ENCODE measurements around the gene ATP7B.
A peak's percentile ranks its signal among the peaks of the same experiment; 100 is the strongest.
"Not testable (repeated sequence)": the region's sequence is repeated elsewhere in the genome, so short reads cannot be mapped to it uniquely, and the experiment has no call there.

Gene ATP7B

DNA sequence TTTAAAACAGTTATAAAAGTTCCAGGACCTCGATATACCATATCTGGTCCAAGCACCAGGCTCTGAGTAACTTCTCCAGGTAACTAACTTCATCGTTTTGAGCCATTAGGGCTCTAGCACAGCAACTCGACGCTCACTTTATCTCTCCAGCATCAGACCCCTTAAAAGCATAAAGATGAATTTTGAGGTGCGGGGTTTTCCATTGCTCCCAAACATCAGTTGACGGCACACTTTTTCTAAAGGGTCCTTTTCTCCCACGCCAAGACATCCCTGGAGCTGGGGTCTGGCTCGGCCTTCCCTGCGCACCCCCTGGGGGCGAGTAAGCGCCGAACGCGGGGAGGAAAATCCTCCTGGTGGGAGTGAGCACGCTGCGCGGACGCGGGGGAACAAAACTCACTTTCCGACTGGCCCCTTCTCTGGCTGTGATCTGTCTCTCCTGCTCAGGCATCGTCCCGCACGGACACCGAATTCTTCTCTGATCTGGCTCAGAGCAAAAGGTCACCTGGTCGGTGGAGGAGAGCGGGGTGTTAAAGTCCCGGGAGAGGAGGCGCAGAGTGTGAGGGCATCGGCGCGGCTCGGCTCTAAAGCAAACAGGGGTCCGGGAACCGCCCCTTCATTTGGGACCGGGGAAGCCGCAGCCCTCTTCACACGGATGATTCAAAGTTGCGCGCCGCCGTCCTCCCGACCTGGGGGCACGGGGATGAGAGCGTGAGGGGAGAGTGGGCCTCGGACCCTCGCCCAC is at the start of gene ATP7B:
TSS of gene ATP7B (minus strand) at position 561 of the 742 bp plus-strand sequence. CDS start at position 448, 113 bp downstream.
- no peak for DNase-seq (ENCODE audit: low spot score)

DNA sequence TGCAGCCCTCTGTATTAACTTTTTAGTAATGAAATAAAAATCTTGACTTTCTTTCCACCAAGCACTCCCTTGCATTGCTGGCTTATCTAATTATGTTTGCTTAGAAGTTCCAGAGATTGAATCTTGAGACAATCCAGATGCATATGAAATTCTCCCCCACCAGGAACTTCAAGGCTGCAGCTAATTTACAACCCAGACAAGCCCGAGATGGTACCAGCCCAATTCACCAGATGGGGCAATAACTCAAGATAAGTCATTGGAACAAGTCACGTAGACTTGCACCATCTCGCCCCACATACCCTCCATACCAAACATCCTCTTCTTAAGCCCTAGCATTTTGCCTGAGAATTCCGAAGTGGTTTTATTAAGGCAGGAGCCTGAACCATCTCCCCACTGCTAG is 42.2 kb upstream of the ATP7B start:
- no peak for DNase-seq (ENCODE audit: low spot score)

DNA sequence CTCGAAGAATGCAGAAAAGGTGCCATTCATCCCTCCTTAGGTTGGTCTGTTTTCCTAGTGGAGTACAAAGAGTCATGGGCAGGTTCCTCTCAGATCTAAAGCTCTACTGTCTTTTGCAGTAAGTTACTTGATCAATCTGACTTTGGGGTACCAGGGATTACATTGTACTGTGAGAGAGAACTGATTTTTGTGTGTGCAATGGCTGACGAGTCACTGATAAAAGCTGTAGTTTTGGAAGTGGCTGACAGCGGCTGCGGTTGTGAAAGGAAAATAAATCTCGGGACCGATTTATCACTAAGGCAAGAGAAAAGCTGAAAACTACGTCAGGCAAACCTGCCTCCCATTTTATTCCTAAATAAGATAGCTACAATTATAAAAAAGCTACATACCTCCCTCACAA is 40.1 kb upstream of the ATP7B start:
- no peak for DNase-seq (ENCODE audit: low spot score)

DNA sequence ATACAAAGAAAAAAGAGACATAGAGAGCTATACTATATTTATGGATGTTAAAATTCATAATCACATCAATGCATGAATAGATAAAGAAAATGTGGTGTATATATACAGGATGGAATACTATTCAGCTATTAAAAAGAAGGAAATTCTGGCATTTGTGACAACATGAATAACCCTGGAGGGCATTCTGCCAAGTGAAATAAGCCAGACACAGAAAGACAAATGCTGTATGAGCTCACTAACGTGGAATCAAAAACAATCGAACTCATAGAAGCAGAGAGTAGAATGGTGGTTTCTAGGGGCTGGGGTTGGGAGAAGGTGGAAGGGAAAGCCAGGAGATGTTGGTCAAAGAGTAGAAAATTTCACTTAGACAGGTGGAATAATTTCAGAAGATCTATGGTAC is 37.3 kb upstream of the ATP7B start:
- no peak for DNase-seq (ENCODE audit: low spot score)

DNA sequence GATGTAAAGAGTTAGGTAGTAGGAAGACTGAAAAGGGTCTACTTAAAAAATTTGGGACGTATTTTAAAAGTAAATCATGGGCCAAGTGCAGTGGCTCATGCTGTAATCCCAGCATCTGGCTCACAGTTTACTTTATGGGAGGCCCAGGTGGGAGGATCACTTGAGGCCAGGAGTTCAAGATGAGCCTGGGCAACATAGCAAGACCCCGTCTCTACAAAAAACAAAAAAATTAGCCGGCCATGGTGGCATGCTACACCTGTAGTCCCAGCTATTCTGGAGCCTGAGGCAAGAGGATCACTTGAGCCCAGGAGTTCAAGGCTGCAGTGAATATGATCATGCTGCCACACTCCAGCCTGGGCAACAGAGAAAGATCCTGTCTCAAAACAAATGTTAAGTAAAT is 36.2 kb upstream of the ATP7B start:
- no peak for DNase-seq (ENCODE audit: low spot score)

DNA sequence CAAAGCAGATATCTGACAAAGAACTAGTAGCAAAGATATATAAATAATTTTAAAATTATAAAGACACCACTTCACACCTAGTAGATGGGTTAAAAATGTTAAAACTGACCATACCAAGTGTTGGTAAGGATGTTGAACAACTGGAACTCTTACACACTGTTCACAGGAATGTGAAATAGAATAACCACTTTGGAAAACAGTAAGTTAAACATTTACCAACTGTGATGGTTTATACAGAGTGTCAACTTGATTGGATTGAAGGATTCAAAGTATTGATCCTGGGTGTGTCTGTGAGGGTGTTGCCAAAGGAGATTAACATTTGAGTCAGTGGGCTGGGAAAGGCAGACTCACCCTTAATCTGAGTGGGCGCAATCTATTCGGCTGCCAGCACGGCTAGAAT is 32.4 kb upstream of the ATP7B start:
- DNase-seq (ENCODE audit: low spot score), result no peak

DNA sequence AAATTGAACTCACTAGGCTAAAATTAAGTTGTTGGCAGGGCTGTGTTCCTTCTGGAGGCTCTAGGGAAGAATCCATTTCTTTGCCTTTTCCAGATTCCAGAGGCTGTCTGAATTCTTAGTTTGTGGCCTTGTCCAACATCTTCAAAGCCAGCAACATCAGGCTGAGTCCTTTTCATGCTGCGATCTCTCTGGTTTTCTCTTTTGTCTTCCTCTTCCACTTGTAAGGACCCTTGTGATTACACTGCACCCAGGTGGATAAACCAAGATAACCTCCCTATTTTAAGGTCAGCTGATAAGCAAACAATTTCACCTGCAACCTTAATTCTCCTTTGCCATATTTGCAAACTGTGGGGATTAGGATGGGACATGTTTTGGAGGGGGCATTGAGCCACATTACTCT is 24.8 kb upstream of the ATP7B start:
- DNase-seq (ENCODE audit: low spot score), result no peak

DNA sequence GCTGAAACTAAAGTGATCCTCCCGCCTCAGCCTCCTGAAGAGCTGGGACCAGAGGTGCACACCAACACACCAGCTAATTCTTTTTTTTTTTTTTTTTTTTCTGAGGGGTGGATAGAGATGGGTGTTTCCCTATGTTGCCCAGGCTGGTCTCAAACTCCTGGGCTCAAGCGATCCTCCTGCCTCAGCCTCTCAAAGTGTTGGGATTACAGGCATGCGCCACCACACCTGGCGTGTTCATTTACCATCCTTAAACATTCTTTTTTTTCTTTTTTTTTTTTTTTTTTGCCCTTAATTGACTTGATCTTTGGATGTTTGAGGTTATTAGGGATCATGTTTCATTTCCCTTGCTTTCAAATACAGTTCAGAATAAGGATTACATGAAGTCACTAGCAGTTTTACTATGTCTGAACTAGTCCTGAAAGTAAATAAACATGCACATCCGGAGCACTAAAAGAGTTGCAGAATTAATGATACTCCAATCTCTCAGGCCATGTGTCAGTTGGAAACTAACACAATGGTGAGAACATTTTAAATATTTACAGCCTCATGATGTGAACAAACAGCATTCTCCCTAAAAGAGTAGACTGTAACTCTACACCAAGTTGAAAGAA is 23.5 kb upstream of the ATP7B start:
- no peak for DNase-seq (ENCODE audit: low spot score)

DNA sequence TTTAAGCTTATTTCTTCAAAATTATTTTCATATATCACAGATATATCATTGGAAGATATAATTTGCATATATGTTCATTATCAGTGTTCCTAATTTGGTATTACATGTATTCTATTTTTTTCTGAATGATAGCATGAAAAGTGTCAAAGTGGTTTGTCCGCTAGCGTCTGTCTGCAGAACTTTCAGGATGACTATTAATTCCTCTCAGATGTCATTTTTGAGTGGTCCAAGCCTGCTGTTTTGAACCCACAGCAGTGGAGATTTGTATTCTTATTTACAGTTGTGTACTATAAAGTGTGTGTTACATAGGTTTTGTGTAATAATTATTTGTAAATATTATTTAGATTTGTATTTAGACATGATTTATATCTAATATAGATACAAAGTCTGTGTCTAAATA is 21.8 kb upstream of the ATP7B start:
- no peak for DNase-seq (ENCODE audit: low spot score)

DNA sequence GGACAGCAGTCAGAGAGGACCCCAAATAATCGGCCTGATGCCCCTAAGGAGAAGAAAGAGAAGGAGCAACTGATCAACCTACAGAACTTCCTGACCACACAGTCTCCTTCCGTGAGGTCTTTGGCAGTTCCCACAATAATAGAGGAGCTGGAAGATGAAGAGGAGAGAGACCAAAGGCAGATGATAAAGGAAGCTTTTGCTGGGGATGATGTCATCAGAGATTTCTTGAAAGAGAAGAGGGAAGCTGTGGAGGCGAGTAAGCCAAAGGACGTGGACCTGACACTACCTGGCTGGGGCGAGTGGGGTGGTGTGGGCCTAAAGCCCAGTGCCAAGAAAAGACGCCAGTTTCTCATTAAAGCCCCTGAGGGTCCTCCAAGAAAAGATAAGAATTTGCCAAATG is 19.2 kb upstream of the ATP7B start:
- not testable (repeated sequence) for DNase-seq (ENCODE audit: low spot score)

DNA sequence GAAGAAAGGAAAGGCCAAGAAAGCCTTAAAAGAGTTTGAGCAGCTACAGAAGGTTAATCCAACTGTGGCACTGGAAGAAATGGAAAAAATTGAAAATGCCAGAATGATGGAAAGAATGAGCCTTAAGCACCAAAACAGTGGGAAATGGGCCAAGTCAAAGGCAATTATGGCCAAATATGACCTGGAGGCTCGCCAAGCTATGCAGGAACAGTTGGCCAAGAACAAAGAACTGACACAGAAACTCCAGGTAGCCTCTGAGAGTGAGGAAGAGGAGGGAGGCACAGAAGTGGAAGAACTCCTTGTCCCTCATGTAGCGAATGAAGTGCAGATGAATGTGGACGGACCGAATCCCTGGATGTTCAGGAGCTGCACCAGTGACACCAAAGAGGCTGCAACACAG is 18.3 kb upstream of the ATP7B start:
- DNase-seq (ENCODE audit: low spot score), result no peak

DNA sequence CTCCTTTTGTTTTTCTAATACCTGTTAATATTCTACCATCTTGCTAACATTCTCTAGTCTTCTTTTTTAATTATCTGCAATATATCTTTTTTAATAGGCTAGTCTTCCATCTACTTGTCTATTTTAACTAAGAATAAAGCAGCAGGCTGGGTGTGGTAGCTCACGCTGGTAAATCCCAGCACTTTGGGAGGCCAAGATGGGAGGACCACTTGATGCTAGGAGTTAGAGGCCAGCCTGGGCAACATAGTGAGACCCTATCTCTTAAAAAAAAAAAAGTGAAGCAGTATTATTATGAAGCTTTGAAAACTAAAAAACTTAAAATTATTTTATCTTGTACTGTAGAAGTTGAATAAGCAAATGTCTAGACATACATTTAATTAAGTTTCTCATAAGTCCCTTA is 16.6 kb upstream of the ATP7B start:
- no peak for DNase-seq (ENCODE audit: low spot score)

DNA sequence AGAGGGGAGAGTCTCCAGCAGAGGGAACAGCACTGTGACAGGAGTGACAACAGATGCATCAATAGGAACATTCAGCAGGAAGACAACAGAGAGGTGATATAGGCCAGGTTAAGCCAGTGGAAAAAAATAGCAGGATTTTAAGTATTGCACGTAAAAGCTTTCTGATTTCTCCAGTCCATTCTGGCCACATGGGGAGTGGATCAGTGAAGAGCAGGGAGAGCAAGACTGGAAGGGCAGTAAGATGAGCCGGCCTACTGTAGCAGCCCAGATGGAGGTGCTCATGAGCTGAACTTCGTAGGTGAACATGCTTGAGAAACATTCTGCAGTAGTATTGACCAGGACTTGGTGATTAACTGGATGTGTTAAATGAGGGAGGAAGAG is 15.0 kb upstream of the ATP7B start:
- DNase-seq (ENCODE audit: low spot score), result no peak

DNA sequence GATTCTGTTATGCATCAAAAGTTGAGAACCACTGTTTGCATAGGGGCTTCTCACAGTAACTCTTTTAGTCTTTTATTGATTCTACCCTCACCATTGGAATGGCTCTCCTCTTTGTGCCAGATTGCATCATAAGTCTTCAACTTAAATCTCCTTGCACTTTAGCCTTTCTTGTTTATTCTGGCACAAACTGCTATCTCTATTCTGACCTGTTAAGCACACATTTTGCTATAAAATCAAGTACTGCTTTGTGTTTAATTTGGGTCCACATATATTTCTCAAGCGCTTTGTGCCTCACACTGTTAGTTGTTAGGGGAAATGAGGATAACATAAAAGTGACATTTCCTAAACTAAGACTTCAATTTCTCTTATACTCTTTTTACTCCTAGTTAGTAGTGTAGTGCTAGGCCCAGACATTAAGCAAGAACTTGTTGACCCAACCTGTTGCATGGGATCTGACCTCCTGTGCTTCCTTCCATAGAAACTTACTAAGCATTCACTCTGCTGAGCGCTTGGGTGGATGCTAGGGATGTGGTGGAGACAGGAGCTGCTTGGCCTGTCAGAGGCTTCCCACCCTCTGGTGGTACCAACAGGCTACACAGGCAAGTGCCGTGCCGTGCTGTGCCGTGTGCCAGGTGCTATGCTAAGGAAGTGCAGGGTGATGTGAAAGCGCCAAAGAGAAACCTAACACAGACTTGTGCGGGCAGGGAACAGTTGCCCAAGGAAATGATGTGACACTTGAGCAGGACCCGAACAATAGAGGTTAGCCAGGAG is 14.4 kb upstream of the ATP7B start:
- DNase-seq (ENCODE audit: low spot score), result no peak

DNA sequence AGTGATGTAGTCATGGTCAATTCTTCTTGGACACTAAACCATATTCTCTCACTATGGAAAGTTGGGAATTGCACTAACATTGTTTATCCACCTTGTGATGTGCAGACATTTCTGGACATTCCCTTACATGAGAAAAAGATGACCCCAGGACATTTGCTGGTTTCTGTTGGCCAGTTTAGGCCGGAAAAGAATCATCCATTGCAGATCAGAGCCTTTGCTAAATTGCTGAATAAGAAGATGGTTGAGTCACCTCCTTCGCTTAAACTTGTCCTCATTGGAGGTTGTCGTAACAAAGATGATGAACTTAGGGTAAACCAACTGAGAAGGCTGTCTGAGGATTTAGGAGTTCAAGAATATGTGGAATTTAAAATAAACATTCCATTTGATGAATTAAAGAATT is 13.2 kb upstream of the ATP7B start, which contains the start of gene UTP14C:
TSS of gene UTP14C (plus strand) at position 211 of the 400 bp plus-strand sequence. CDS start 4,114 bp downstream, outside the sequence.
- no peak for DNase-seq (ENCODE audit: low spot score)

DNA sequence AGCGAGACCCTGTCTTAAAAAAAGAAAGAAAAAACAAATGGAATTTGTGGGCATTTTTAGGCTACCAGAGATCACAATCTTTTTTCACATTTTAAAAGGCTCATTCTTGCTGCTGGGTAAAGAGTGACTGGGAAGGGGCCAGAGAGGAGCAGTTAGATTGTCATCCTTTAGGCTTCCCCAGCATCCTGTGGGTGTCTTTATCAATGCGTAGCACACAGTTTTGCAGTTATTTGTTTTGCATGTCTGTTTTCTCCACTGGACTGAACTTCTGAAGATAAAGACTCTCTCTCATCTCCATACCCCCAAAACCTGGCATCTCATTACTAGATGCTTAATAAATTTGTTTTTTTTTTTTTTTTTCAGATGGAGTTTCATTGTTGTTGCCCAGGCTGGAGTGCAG is 11.1 kb upstream of the ATP7B start:
- DNase-seq (ENCODE audit: low spot score), result no peak

DNA sequence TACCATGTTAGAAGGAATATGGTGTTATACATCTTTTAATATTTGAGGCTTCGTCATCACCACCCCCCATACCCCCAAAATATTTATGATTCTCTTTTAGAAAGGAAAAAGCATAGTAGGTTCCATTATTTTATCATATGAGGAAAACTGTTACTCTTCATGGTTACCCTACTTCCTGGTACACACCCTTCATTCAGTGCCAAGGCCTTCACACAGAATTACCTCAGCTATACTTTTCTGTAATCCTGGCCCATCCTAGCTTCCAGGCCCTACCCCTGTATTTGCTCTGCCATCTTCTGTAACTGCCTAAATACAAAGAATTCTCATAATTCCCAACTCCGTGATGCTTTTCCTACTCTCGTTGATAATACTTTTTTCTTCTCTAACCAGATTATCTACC is 8.9 kb upstream of the ATP7B start:
- no peak for DNase-seq (ENCODE audit: low spot score)

DNA sequence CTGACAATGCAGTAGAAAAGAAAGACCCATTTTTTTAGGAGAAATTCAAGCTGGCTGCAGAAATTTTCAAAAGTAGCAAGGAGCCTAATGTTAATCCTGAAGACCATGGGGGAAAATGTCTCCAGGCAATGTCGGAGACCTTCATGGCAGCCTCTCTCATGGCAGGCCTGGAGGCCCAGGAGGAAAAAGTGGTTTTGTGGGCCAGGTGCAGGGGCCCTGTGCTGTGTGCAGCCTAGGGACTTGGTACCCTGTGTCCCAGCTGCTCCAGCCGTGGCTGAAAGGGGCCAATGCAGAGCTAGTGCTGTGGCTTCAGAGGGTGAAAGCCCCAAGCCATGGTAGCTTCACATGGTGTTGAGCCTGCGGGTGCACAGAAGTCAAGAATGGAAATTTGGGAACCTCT is 5.0 kb upstream of the ATP7B start:
- DNase-seq (ENCODE audit: low spot score), result no peak

DNA sequence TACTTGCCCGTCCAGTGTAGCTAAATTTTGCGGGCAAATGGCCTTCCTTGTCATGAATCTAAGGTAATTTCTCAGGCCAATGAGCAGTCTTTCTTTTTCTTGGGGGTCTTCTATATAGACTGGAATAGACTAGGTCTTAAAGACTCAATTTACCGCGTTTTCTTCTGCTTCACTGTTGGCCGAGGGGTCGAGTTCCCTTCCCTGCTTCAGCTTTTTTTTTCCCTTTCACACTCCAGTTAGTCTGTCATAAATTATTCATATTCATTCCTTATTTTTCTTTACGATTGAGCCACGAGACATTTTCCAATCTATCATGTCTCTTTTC is 1.2 kb upstream of the ATP7B start:
- DNase-seq (ENCODE audit: low spot score), result no peak

DNA sequence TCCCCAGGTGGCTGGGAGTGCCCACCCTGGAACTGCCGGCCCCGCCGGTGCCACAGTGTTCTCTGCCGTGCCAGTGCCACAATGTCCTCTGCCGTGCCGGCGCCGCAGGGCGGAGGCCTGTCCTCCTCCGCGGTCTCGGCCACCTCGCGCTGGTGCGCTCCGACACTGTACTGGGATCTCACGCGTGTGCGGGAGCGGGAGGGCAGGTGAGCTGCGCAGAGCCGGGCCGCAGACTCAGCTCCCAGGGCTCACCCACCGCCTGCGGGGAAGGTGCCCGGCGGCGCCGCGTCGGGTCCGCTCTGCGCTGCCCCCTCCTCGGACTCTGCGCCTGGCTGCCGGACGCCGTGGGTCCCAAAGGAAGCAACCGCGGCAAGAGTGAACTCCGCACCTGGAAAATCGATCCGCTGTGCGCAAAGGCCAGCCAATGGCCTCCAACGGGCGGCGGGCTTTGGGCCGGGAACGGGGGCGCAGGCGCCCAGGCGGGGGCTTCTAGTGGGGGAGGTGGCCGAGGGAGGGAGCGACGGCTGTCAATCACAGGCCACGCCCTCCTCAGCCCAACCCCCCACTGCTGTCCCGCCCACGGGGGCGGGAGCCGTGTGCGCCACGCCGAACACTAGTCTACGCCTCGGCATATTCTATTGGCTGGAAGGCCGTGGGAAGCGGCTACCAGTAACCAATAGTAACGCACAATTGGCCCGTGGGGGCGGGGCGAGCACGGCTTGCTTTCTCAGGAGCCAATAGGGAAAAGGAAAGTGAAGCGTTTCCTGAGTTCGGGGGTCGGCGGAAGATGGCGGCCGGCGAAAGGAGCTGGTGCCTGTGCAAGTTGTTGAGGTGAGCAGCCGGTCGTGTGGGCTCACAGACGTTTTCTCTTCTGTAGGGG is 622 bp upstream of the ATP7B start, which contains the start of gene ALG11:
TSS of gene ALG11 (plus strand) at position 767 of the 880 bp plus-strand sequence. CDS start at position 788, 21 bp downstream.
- DNase-seq (ENCODE audit: low spot score), result peak; percentile 100

DNA sequence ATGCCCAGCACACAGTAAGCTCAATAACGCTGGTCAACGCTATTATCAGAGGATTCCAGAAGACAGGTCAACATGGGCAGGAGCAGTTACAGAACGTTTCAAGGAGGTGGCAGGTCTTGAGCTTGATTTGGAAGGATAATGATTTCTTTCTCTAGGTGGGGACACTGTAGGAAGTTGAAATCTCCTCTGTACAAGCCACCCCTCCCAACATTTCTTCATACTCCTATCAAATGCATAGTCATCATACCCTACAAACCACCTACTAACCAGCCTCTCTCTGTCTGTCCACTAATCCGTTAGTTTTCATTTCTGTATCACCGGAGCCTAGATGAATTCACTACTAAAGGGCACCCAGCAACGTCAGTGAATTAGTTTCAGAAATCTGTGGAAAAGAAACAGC is 1.3 kb downstream of the ATP7B start:
- no peak for DNase-seq (ENCODE audit: low spot score)

All from left forelimb (tissue), 1 donor.